B cell (primary cell): ENCODE results near the gene PSMF1. TPM values are rescaled to one million over a fixed set of nuclear protein-coding genes. Genes with fewer than 3 reads are reported as not detected.

Source experiments
- ATAC-seq: fragments of 200-7000 bp; cut with Tn5 transposase; one replicate; pipeline ENCODE4 v1.10.0; 2021; ENCODE audit warnings: low read depth, mild to moderate bottlenecking, moderate number of reproducible peaks, moderate library complexity
- CTCF ChIA-PET: fragments of 350-600 bp; sonication (Branson Sonifier 250); formaldehyde crosslinking; loops from one replicate; lab custom pipeline; 2021; ENCODE audit warnings: antibody characterized with exemption, inconsistent platforms; lab: Charles Lee
- POLR2A ChIA-PET: fragments of 350-600 bp; sonication (Branson Sonifier 250); formaldehyde crosslinking; loops from one replicate; lab custom pipeline; 2021; ENCODE audit warnings: antibody characterized with exemption; lab: Charles Lee
- DNase-seq: peaks from one replicate; pipeline ENCODE4 v3.0.0; 2013
- H2AFZ ChIP-seq: 2 replicates; pipeline ENCODE4 v1.6.1; 2012; ENCODE audit warnings: mild to moderate bottlenecking, low read depth, low read length; ENCODE audit not compliant: insufficient read depth, poor library complexity, severe bottlenecking
- H3K27ac ChIP-seq, 2 donors: 1 replicate in 1 of 2; 2 replicates in 1 of 2; pipeline ENCODE4 v1.5.1; 2012 to 2013; ENCODE audit warnings: low read length in 2 of 2, mild to moderate bottlenecking in 2 of 2, moderate library complexity in 1 of 2
- H3K27me3 ChIP-seq, 4 experiments: fragments of 200-600 bp in 1 of 4; sonication (generic) in 1 of 4; replicated peaks in 1 of 4; 1 replicate in 2 of 4; 2 replicates in 2 of 4; pipeline versions ENCODE4 v1.6.1 to v1.7.0; 2013 to 2016; ENCODE audit warnings: low read length in 3 of 4, mild to moderate bottlenecking in 2 of 4, mixed read lengths in 1 of 4, moderate library complexity in 1 of 4; ENCODE audit not compliant: insufficient read depth in 4 of 4, control insufficient read depth in 3 of 4; ENCODE audit errors: control extremely low read depth in 1 of 4
- H3K36me3 ChIP-seq, 2 experiments: replicated peaks in 1 of 2; 1 replicate in 1 of 2; 2 replicates in 1 of 2; pipeline versions ENCODE4 v1.6.1 to v1.7.1; 2013; ENCODE audit warnings: low read length in 1 of 2; ENCODE audit not compliant: insufficient read depth in 2 of 2, control insufficient read depth in 1 of 2; ENCODE audit errors: control extremely low read depth in 1 of 2, extremely low read depth in 1 of 2
- H3K4me1 ChIP-seq, 2 donors: fragments of 200-600 bp in 1 of 2; sonication (generic) in 1 of 2; 1 replicate in 1 of 2; 2 replicates in 1 of 2; pipeline versions ENCODE4 v1.5.1 to v1.6.1; 2013 to 2017; ENCODE audit warnings: low read length in 2 of 2; ENCODE audit not compliant: control insufficient read depth in 2 of 2, insufficient read depth in 2 of 2
- H3K4me2 ChIP-seq: replicated peaks from 2 replicates; pipeline ENCODE3; 2012; ENCODE audit warnings: mild to moderate bottlenecking, low read depth, low read length; ENCODE audit not compliant: poor library complexity, severe bottlenecking
- H3K4me3 ChIP-seq, 5 experiments: fragments of 200-600 bp in 1 of 5; sonication (generic) in 1 of 5; 1 replicate in 3 of 5; 2 replicates in 2 of 5; pipeline versions ENCODE4 v1.5.1 to v1.7.0; 2011 to 2016; ENCODE audit warnings: low read length in 4 of 5, mild to moderate bottlenecking in 4 of 5, low read depth in 2 of 5, control low read depth in 1 of 5, moderate library complexity in 1 of 5; ENCODE audit not compliant: insufficient read depth in 1 of 5; ENCODE audit errors: control extremely low read depth in 1 of 5, extremely low read depth in 1 of 5
- H3K79me2 ChIP-seq: fragments of 200-600 bp; sonication (generic); one replicate; pipeline ENCODE4 v1.6.0; 2016; ENCODE audit warnings: low read length; ENCODE audit not compliant: control insufficient read depth, insufficient read depth
- H3K9ac ChIP-seq: fragments of 200-600 bp; sonication (generic); 2 replicates; pipeline ENCODE4 v1.6.1; 2017; ENCODE audit warnings: mild to moderate bottlenecking, low read length, moderate library complexity
- H3K9me3 ChIP-seq, 3 donors: one replicate each; pipeline versions ENCODE4 v1.6.1 to v1.7.1; 2013; ENCODE audit warnings: low read length in 2 of 3; ENCODE audit not compliant: control insufficient read depth in 2 of 3, insufficient read depth in 1 of 3; ENCODE audit errors: control extremely low read depth in 1 of 3
- H4K20me1 ChIP-seq: 2 replicates; pipeline ENCODE4 v1.6.0; 2012; ENCODE audit warnings: mild to moderate bottlenecking, low read length; ENCODE audit not compliant: insufficient read depth, control insufficient read depth, poor library complexity, severe bottlenecking
- H3K27ac Mint-ChIP-seq: one replicate; pipeline ENCODE4 v1.8.0; 2021; ENCODE audit warnings: mixed read lengths
- H3K27me3 Mint-ChIP-seq: one replicate; pipeline ENCODE4 v1.8.0; 2021; ENCODE audit warnings: mixed read lengths
- H3K4me1 Mint-ChIP-seq: one replicate; pipeline ENCODE4 v1.8.0; 2021; ENCODE audit warnings: mixed read lengths
- H3K4me3 Mint-ChIP-seq: one replicate; pipeline ENCODE4 v1.8.0; 2021; ENCODE audit warnings: mixed read lengths
- H3K9me3 Mint-ChIP-seq: one replicate; pipeline ENCODE4 v1.8.0; 2022; ENCODE audit warnings: mixed read lengths; ENCODE audit not compliant: insufficient read depth
- EZH2 ChIP-seq: IDR thresholded peaks from 2 replicates; pipeline ENCODE4 v1.6.1; 2012; ENCODE audit warnings: borderline replicate concordance, low read depth, mild to moderate bottlenecking, moderate library complexity, low read length; ENCODE audit not compliant: insufficient read depth, poor library complexity, severe bottlenecking
- WGBS: methylation state at CpG from one replicate; pipeline ENCODE4 v1.1.5; 2013; ENCODE audit warnings: missing lambda C conversion rate; ENCODE audit not compliant: insufficient coverage; 5-methylcytosine and 5-hydroxymethylcytosine counted together
- intact Hi-C: fragments of 100-400 bp; cut with micrococcal nuclease; formaldehyde crosslinking; loops from one replicate; pipeline ENCODE4 v1.10.0; 2022
- polyA plus RNA-seq: library from polyadenylated mRNA; depleted of rRNA; stranded (reverse); fragments of >200 nt; gene quantifications from 2 replicates; pipeline ENCODE4 v1.2.3, GENCODE V29; 2012
- total RNA-seq, 2 donors: library from RNA; stranded (reverse); fragments of 120-200 nt in 1 of 2; gene quantifications; 1 replicate in 1 of 2; 2 replicates in 1 of 2; pipeline versions ENCODE4 v1.2.3 to v1.2.4, GENCODE V29; 2013 to 2022
- TF ChIP-seq, protein P1 (sequence below): fragments of 200-600 bp; IDR thresholded peaks from one replicate; pipeline ENCODE4 v1.8.0; 2022; ENCODE audit warnings: antibody characterized with exemption, mild to moderate bottlenecking

Gene PSMF1
- total and polyA plus RNA-seq, 2 donors (not counting 1 experiment from before 2014, with no cell fraction given) = 113 to 132 TPM

GRCh38 chr20:1203630-1204029 is 85.2 kb downstream of the PSMF1 start:
- H3K9me3 ChIP-seq = no peaks in the 10 kb centered on the region
- TF ChIP-seq EZH2 = no peak
- TF ChIP-seq, protein P1, sequence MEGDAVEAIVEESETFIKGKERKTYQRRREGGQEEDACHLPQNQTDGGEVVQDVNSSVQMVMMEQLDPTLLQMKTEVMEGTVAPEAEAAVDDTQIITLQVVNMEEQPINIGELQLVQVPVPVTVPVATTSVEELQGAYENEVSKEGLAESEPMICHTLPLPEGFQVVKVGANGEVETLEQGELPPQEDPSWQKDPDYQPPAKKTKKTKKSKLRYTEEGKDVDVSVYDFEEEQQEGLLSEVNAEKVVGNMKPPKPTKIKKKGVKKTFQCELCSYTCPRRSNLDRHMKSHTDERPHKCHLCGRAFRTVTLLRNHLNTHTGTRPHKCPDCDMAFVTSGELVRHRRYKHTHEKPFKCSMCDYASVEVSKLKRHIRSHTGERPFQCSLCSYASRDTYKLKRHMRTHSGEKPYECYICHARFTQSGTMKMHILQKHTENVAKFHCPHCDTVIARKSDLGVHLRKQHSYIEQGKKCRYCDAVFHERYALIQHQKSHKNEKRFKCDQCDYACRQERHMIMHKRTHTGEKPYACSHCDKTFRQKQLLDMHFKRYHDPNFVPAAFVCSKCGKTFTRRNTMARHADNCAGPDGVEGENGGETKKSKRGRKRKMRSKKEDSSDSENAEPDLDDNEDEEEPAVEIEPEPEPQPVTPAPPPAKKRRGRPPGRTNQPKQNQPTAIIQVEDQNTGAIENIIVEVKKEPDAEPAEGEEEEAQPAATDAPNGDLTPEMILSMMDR = no peak
- H3K9ac ChIP-seq = no peak overlapping the region
- H3K4me3 ChIP-seq = no peak overlapping the region
- H2AFZ ChIP-seq = no peak overlapping the region
- ATAC-seq (no peak), DNase-seq (no peak)
- H3K36me3 ChIP-seq = no peaks in the 10 kb centered on the region
- WGBS = 100% methylated on average over 3 of the region's 5 CpGs
- H3K27me3 ChIP-seq = peaks cover 0 to 12% (median 0%) of the 10 kb centered on the region in 4 experiments
- H3K4me2 ChIP-seq = no peak overlapping the region
- Mint-ChIP-seq H3K4me1 (no peaks in the 10 kb centered on the region), H3K27me3 (peaks cover 18% of the 10 kb centered on the region), H3K9me3 (no peaks in the 10 kb centered on the region), H3K4me3 (no peak overlapping the region), H3K27ac (no peak overlapping the region)
- H4K20me1 ChIP-seq = no peaks in the 10 kb centered on the region
- intact Hi-C loops = no loop called here
- ChIA-PET CTCF (no interaction called here), POLR2A (no interaction called here)
- H3K4me1 ChIP-seq = no peaks in the 10 kb centered on the region
- H3K27ac ChIP-seq = no peak overlapping the region
- no peaks in the 10 kb centered on the region for H3K79me2 ChIP-seq

DNA sequence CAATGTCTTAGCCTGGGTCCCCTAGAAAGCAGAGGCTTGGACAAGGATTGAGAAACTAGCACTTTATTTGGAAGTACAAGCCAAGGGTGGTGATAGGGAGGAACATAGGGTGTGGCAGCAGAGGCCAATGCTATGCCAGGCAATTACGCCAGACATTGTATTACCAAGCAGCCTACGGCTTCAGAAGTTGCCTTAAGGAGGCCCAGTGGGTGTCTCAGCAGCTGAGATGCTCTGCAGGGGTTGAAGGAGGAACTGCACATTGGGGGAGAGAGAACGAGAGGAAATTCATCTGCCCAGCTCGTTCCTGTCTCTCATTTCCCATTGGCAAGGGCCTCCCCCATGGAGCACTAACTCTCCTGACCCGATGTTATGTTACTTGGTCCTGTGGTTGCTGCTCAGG is 85.7 kb downstream of the PSMF1 start:
- Mint-ChIP-seq H3K9me3 (no peaks in the 10 kb centered on the region), H3K27me3 (peaks cover 15% of the 10 kb centered on the region), H3K27ac (no peak overlapping the region), H3K4me1 (no peaks in the 10 kb centered on the region), H3K4me3 (no peak overlapping the region)
- H3K9me3 ChIP-seq = no peaks in the 10 kb centered on the region
- POLR2A ChIA-PET = no interaction called here
- no peak overlapping the region for H3K4me3 ChIP-seq
- H3K4me2 ChIP-seq = no peak overlapping the region
- no peak overlapping the region for H3K9ac ChIP-seq
- H3K79me2 ChIP-seq = no peaks in the 10 kb centered on the region
- WGBS = 69% methylated on average over 2 of the region's 5 CpGs
- H2AFZ ChIP-seq = no peak overlapping the region
- DNase-seq (no peak), ATAC-seq (no peak)
- peaks cover 0 to 11% (median 0%) of the 10 kb centered on the region in 4 experiments for H3K27me3 ChIP-seq
- H3K36me3 ChIP-seq = no peaks in the 10 kb centered on the region
- no peak for TF ChIP-seq EZH2
- TF ChIP-seq, protein P1 = no peak
- H4K20me1 ChIP-seq = no peaks in the 10 kb centered on the region
- H3K4me1 ChIP-seq = no peaks in the 10 kb centered on the region
- no peak overlapping the region for H3K27ac ChIP-seq
- CTCF ChIA-PET = no interaction called here
- intact Hi-C loops = no loop called here
